K562 (cell line): Measurements from ENCODE around the gene GABPB1. TPM values are rescaled to one million over a fixed set of nuclear protein-coding genes. Genes with fewer than 3 reads are reported as not detected.
A peak's percentile ranks its signal among the peaks of the same experiment; 100 is the strongest.

ENCODE experiments used
- ATAC-seq: fragments of 200-7000 bp; cut with Tn5 transposase; 3 replicates; pipeline ENCODE4 v1.9.1; 2020; ENCODE audit warnings: moderate library complexity
- Bru-seq: library from RNA; stranded (reverse); fragments of 400-500 nt; gene quantifications from one replicate; lab custom pipeline; 2021; lab: Mats Ljungman, UMichigan
- BruChase-seq, 2 experiments: library from RNA; stranded (reverse); fragments of 400-500 nt; gene quantifications; one replicate each; lab custom pipeline; 2021; lab: Mats Ljungman, UMichigan
- BruUV-seq: library from RNA; stranded (reverse); fragments of 400-500 nt; replicated peaks from 2 replicates; lab custom pipeline; 2021; lab: Mats Ljungman, UMichigan
- CTCF ChIA-PET: fragments of 300-600 bp; formaldehyde crosslinking; extraction: SDS; loops from one replicate; lab custom pipeline; 2021; ENCODE audit warnings: low intra/inter-chr PET ratio; lab: Yijun Ruan, JAX
- POLR2A ChIA-PET: fragments of 300-600, 350-650 bp; sonication (Branson Sonifier 250); formaldehyde crosslinking; extraction: SDS; loops from one replicate; lab custom pipeline; 2021; ENCODE audit warnings: antibody characterized with exemption, inconsistent platforms; lab: Yijun Ruan, JAX
- DNase-seq, 4 experiments: peaks; one replicate each; pipeline versions ENCODE4 v3.0.0 to v3.0.0-alpha.2; 2011 to 2018; ENCODE audit warnings: low spot score in 3 of 4, mixed read lengths in 3 of 4; ENCODE audit errors: extremely low read depth in 1 of 4
- FAIRE-seq: peaks from 2 replicates; lab custom pipeline; 2011; peaks lifted over from hg19 to GRCh38; lab: Jason Lieb, UNC
- H2AFZ ChIP-seq: 2 replicates; pipeline ENCODE4 v1.6.0; 2011; ENCODE audit warnings: low read depth, low read length, control low read depth, inconsistent platforms
- H3K27ac ChIP-seq: fragments of 200-600 bp; 3 replicates; pipeline ENCODE4 v1.8.0; 2011; ENCODE audit warnings: low read depth, mild to moderate bottlenecking, control low read depth, inconsistent platforms, low read length, moderate library complexity, mixed read lengths; ENCODE audit errors: extremely low read depth
- H3K27me3 ChIP-seq, 2 experiments: fragments of 300-600 bp in 1 of 2; 2 replicates in 1 of 2; 3 replicates in 1 of 2; pipeline versions ENCODE4 v1.6.0 to v1.8.0; 2011; ENCODE audit warnings: inconsistent platforms in 2 of 2, low read length in 2 of 2, mild to moderate bottlenecking in 1 of 2, mixed read lengths in 1 of 2, moderate library complexity in 1 of 2; ENCODE audit not compliant: control insufficient read depth in 2 of 2, insufficient read depth in 2 of 2
- H3K36me3 ChIP-seq: fragments of 300-600 bp; 3 replicates; pipeline ENCODE4 v1.8.0; 2011; ENCODE audit warnings: mild to moderate bottlenecking, low read length, inconsistent platforms; ENCODE audit not compliant: control insufficient read depth, insufficient read depth
- H3K4me1 ChIP-seq, 2 experiments: fragments of 200-600 bp in 1 of 2; replicated peaks in 1 of 2; 2 replicates in 1 of 2; 3 replicates in 1 of 2; pipeline versions ENCODE4 v1.5.1 to v1.8.0; 2011; ENCODE audit warnings: inconsistent platforms in 2 of 2, low read length in 2 of 2, mild to moderate bottlenecking in 1 of 2, mixed read lengths in 1 of 2, moderate library complexity in 1 of 2; ENCODE audit not compliant: control insufficient read depth in 2 of 2, insufficient read depth in 2 of 2
- H3K4me2 ChIP-seq: 2 replicates; pipeline ENCODE4 v1.6.1; 2011; ENCODE audit warnings: low read length, control low read depth, inconsistent platforms, mixed read lengths; ENCODE audit not compliant: insufficient read depth
- H3K4me3 ChIP-seq: fragments of 200-600 bp; sonication (generic), shearing (Covaris generic); 2 replicates; pipeline ENCODE4 v1.5.1; 2016; ENCODE audit warnings: control low read depth, inconsistent platforms
- H3K79me2 ChIP-seq: fragments of 200-600 bp; 3 replicates; pipeline ENCODE4 v1.8.0; 2011; ENCODE audit warnings: low read length, inconsistent platforms; ENCODE audit not compliant: control insufficient read depth, insufficient read depth
- H3K9ac ChIP-seq, 2 experiments: 2 replicates each; pipeline versions ENCODE4 v1.6.0 to v1.6.1; 2011; ENCODE audit warnings: low read depth in 2 of 2, low read length in 2 of 2, control low read depth in 1 of 2, inconsistent platforms in 1 of 2, mild to moderate bottlenecking in 1 of 2, mixed read lengths in 1 of 2; ENCODE audit not compliant: insufficient read depth in 1 of 2
- H3K9me1 ChIP-seq: one replicate; pipeline ENCODE4 v1.6.0; 2011; ENCODE audit warnings: inconsistent platforms, mild to moderate bottlenecking, low read length, moderate library complexity; ENCODE audit not compliant: control insufficient read depth, insufficient read depth
- H3K9me3 ChIP-seq: replicated peaks from 2 replicates; pipeline ENCODE4 v1.5.1; 2011; ENCODE audit warnings: low read depth, low read length, inconsistent platforms; ENCODE audit not compliant: control insufficient read depth, insufficient read depth
- H4K20me1 ChIP-seq: replicated peaks from 2 replicates; pipeline ENCODE4 v1.6.1; 2011; ENCODE audit warnings: low read length, inconsistent platforms, mixed read lengths; ENCODE audit not compliant: control insufficient read depth, insufficient read depth
- ATF1 ChIP-seq, 2 experiments: fragments of 450-650 bp in 1 of 2; IDR thresholded peaks; 2 replicates each; pipeline ENCODE4 v1.6.1; 2016; ENCODE audit warnings: missing compliant biosample characterization in 1 of 2, missing genetic modification characterization in 1 of 2
- E2F4 ChIP-seq: sonication (generic); formaldehyde crosslinking; IDR thresholded peaks from 2 replicates; pipeline ENCODE4 v1.8.0; 2022; ENCODE audit warnings: mild to moderate bottlenecking, low read depth, missing genetic modification reagents
- FOXK2 ChIP-seq, 2 experiments: fragments of 450-650 bp; IDR thresholded peaks in 1 of 2; conservative IDR thresholded peaks in 1 of 2; 2 replicates each; pipeline ENCODE4 v1.6.1; 2016; ENCODE audit warnings: low read depth in 2 of 2, mild to moderate bottlenecking in 1 of 2
- MCM5 ChIP-seq: fragments of 450-650 bp; IDR thresholded peaks from 2 replicates; pipeline ENCODE4 v1.6.1; 2016; ENCODE audit warnings: low read depth
- MLLT1 ChIP-seq, 2 experiments: fragments of 450-650 bp; IDR thresholded peaks; 2 replicates each; pipeline ENCODE4 v1.6.1; 2016
- SMAD1 ChIP-seq: fragments of 150-350 bp; IDR thresholded peaks from 2 replicates; pipeline ENCODE4 v1.6.1; 2014; ENCODE audit warnings: low read length, low read depth; ENCODE audit not compliant: partially characterized antibody
- SMAD2 ChIP-seq: fragments of 150-350 bp; IDR thresholded peaks from 2 replicates; pipeline ENCODE4 v1.6.1; 2014; ENCODE audit warnings: low read depth, mild to moderate bottlenecking, low read length
- SMARCE1 ChIP-seq: fragments of 450-650 bp; IDR thresholded peaks from 2 replicates; pipeline ENCODE4 v1.7.1; 2016; ENCODE audit warnings: mild to moderate bottlenecking
- ZBTB12 ChIP-seq: fragments of 250-450 bp; sonication (Bioruptor Pico); IDR thresholded peaks from 2 replicates; pipeline ENCODE4 v1.4.0; 2020
- ZEB2 ChIP-seq: fragments of 450-650 bp; IDR thresholded peaks from 2 replicates; pipeline ENCODE4 v1.6.1; 2016
- ZNF589 ChIP-seq: fragments of 200-800 bp; sonication (Bioruptor generic); IDR thresholded peaks from 2 replicates; pipeline ENCODE4 v1.6.1; 2016; ENCODE audit warnings: low read depth, missing genetic modification characterization, missing compliant biosample characterization
- WGBS: fragments of 100-300 bp; shearing (Covaris generic); methylation state at CpG from one replicate; pipeline ENCODE4 v1.1.6; 2016; ENCODE audit warnings: low coverage, mixed read lengths; ENCODE audit not compliant: insufficient coverage; ENCODE audit errors: missing lambda C conversion rate; 5-methylcytosine and 5-hydroxymethylcytosine counted together
- in situ Hi-C: fragments of 300-500 bp; cut with MboI; formaldehyde crosslinking; loops from 4 replicates; pipeline ENCODE4 v1.15.0; 2018; ENCODE audit warnings: inconsistent platforms, mixed read lengths
- intact Hi-C: fragments of 100-400 bp; cut with micrococcal nuclease; formaldehyde crosslinking; loops from 2 replicates; pipeline ENCODE4 v1.14.2; 2022
- long read RNA-seq, 3 experiments: library from polyadenylated mRNA in 2 of 3; library from RNA in 1 of 3; unstranded in 2 of 3; stranded (forward) in 1 of 3; transcript quantifications; one replicate each; pipeline ENCODE4 v2.0.0, GENCODE V29; 2019 to 2022
- polyA minus RNA-seq, 3 experiments: library from RNA; depleted of rRNA, polyadenylated mRNA; stranded (reverse); fragments of >200 nt; gene quantifications; 2 replicates each; pipeline ENCODE4 v1.2.3, GENCODE V29; 2011
- polyA plus RNA-seq, 8 experiments: library from polyadenylated mRNA; depleted of rRNA in 4 of 8; stranded (reverse) in 5 of 8; unstranded in 3 of 8; fragments of >200 nt; fragmentation: Nextera tagmentation in 2 of 8; fragmentation: Illumina TruSeq in 1 of 8; extraction: Ambion mirVana in 2 of 8; extraction: Trizol in 1 of 8; gene quantifications; 2 replicates each; pipeline versions ENCODE4 v1.2.1 to v1.2.3, GENCODE V29; 2011 to 2014; ENCODE audit warnings: inconsistent platforms in 1 of 8, missing spikeins in 1 of 8
- total RNA-seq, 7 experiments: library from RNA; depleted of rRNA in 6 of 7; stranded (reverse); fragments of >200 nt in 6 of 7; fragmentation: Illumina TruSeq in 2 of 7; extraction: Trizol in 2 of 7; gene quantifications; 2 replicates each; pipeline versions ENCODE4 v1.2.1 to v1.2.3, GENCODE V29; 2011 to 2021; ENCODE audit warnings: low replicate concordance in 1 of 7

GABPB1 gene
- 20.9 and 46.9 TPM in 2 replicates for total RNA-seq (2011; cell fraction: chromatin; rRNA removed; ENCODE audit: low replicate concordance)
- 12.6 and 15.2 TPM in 2 replicates for total RNA-seq (2011; cell fraction: nucleolus; rRNA removed)
- 22.4 and 23.0 TPM in 2 replicates for total RNA-seq (2011; cell fraction: nucleoplasm; rRNA removed)
- total RNA-seq (2014; rRNA removed) (34.7 and 36.2 TPM in 2 replicates), total RNA-seq (2014; rRNA removed; fragmentation: Illumina TruSeq; extraction: Trizol) (40.6 and 48.4 TPM in 2 replicates), total RNA-seq (2015; rRNA removed; fragmentation: Illumina TruSeq; extraction: Trizol) (35.1 and 35.2 TPM in 2 replicates), total RNA-seq (2021) (31.3 and 33.0 TPM in 2 replicates), polyA plus RNA-seq (2011; rRNA removed) (40.7 and 42.3 TPM in 2 replicates), polyA plus RNA-seq (2014; fragmentation: Illumina TruSeq; extraction: Trizol) (33.2 and 38.5 TPM in 2 replicates), polyA plus RNA-seq (2014; fragmentation: Nextera tagmentation; extraction: Ambion mirVana) (10 to 100 TPM; 11.8 to 16.8 TPM), polyA plus RNA-seq (2014; rRNA removed) (28.7 and 31.0 TPM in 2 replicates), polyA minus RNA-seq (2011; rRNA and poly(A)+ RNA removed) (62.9 and 68.5 TPM in 2 replicates), Bru-seq, nascent RNA (percentile 71 among the genes with signal in this experiment), BruChase-seq, experiment 1, labeled RNA remaining after a 2-hour chase (percentile 77 among the genes with signal in this experiment), BruChase-seq, experiment 2, labeled RNA remaining after a 6-hour chase (percentile 77 among the genes with signal in this experiment)
- 26.2 and 26.9 TPM in 2 replicates for polyA plus RNA-seq (2011; cell fraction: cytosol; rRNA removed)
- polyA plus RNA-seq (2011; cell fraction: nucleus; rRNA removed) = 22.3 and 34.8 TPM in 2 replicates
- polyA plus RNA-seq (2012) = 20.9 and 26.6 TPM in 2 replicates
- polyA minus RNA-seq (2011; cell fraction: cytosol; rRNA and poly(A)+ RNA removed) = 12.8 and 24.4 TPM in 2 replicates
- polyA minus RNA-seq (2011; cell fraction: nucleus; rRNA and poly(A)+ RNA removed) = 16.0 and 33.4 TPM in 2 replicates
- long read RNA-seq, experiment 1, full-length matches to known transcripts = 57 of 95 reads
- long read RNA-seq, experiment 1, partial matches to known transcripts = 13 of 95 reads
- long read RNA-seq, experiment 1, other reads (novel, unspliced or antisense) = 25 of 95 reads
- long read RNA-seq, experiment 2, full-length matches to known transcripts = 6 of 29 reads
- long read RNA-seq, experiment 2, partial matches to known transcripts = 4 of 29 reads
- long read RNA-seq, experiment 2, other reads (novel, unspliced or antisense) = 19 of 29 reads
- long read RNA-seq, experiment 3, full-length matches to known transcripts = 36 of 48 reads
- long read RNA-seq, experiment 3, partial matches to known transcripts = 1 of 48 reads
- long read RNA-seq, experiment 3, other reads (novel, unspliced or antisense) = 11 of 48 reads

- no peaks in the 10 kb centered on the region for H3K27me3 ChIP-seq
- 0 out of 2 replicates have a peak, but pooled peaks cover 9% of the 10 kb centered on the region for H4K20me1 ChIP-seq
- H3K4me2 ChIP-seq = peak within 1 kb of the TSS; percentile 95
- peaks cover 90% of the 10 kb centered on the region for H3K79me2 ChIP-seq
- peak within 1 kb of the TSS; percentile 99 for H2AFZ ChIP-seq
- peaks cover 9 to 14% of the 10 kb centered on the region in 2 experiments; a peak in 4 of 5 replicates for H3K4me1 ChIP-seq
- in situ Hi-C loops = loop anchor here (10.0 kb wide), 1 partner anchor 550 kb away; the partner anchor contains the start of gene AP4E1
- peaks cover 43% of the 10 kb centered on the region for H3K36me3 ChIP-seq
- H3K9ac ChIP-seq = peak within 1 kb of the TSS; percentile 99 to 100
- H3K9me1 ChIP-seq = no peaks in the 10 kb centered on the region
- ATAC-seq = peak; percentile 64
- H3K4me3 ChIP-seq = peak within 1 kb of the TSS; percentile 89
- intact Hi-C loops = loop anchor here (2.0 to 10.0 kb wide), 2 partner anchors 70 to 550 kb away; partner anchors contain the start of genes AP4E1 and USP8
- ChIA-PET POLR2A (interaction anchor here (0.5 to 1.5 kb wide), 16 partner anchors 9 to 915 kb away, joined by 3 to 11 read pairs (median 3); partner anchors contain the start of gene USP8), CTCF (no interaction called here)
- H3K27ac ChIP-seq = peak within 1 kb of the TSS; percentile 96
- no peaks in the 10 kb centered on the region for H3K9me3 ChIP-seq
- FAIRE-seq = peak; percentile 51
- peak; percentile 93 to 96 (median 94) for DNase-seq
- BruUV-seq = no TSS peak
- WGBS = under 1% methylated on average over 70 of the region's 70 CpGs
- TF ChIP-seq SMARCE1 = 0 out of 2 replicates have a peak, but pooled peaks have one; percentile 57
- TF ChIP-seq ZEB2 = peak; percentile 29; the same call in 1 of the 2 replicates
- TF ChIP-seq ZBTB12 (CRISPR knock-in tag) = no peak
- TF ChIP-seq ZNF589 (CRISPR knock-in tag) = peak; percentile 86; the same call in 1 of the 2 replicates
- peak; percentile 25 for TF ChIP-seq SMAD1
- no peak for TF ChIP-seq E2F4
- TF ChIP-seq MLLT1 (IDR thresholded peaks at IDR 0.05) = peak; percentile 82 to 98; a peak in 2 of 4 replicates
- peak; percentile 66 to 73 for TF ChIP-seq FOXK2 (conservative IDR thresholded peaks at IDR 0.05 in 1 of 2, IDR thresholded peaks at IDR 0.05 in 1 of 2; ENCODE audit: low read depth in 2 of 2)
- TF ChIP-seq MCM5 = no peak
- TF ChIP-seq ATF1 (CRISPR knock-in tag; IDR thresholded peaks at IDR 0.05) = no peak
- TF ChIP-seq ATF1 (tag; IDR thresholded peaks at IDR 0.05) = peak; percentile 91
- TF ChIP-seq SMAD2 = no peak
These were observed at the start of gene GABPB1 for GRCh38 chr15:50354838-50355618. GABPB1 (minus strand) TSS chr15:50355198; CDS start chr15:50309798, 45,400 bp downstream.
